HT1080 (cell line): ENCODE results near the gene AUH. TPM values are rescaled to one million over a fixed set of nuclear protein-coding genes. Genes with fewer than 3 reads are reported as not detected.

Source experiments
- DNase-seq: peaks from one replicate; pipeline ENCODE4 v3.0.0-alpha.2; 2015; ENCODE audit warnings: low read depth
- total RNA-seq: library from RNA; depleted of rRNA; stranded (reverse); fragments of >200 nt; shearing (Covaris generic); gene quantifications from 2 replicates; pipeline ENCODE4 v1.2.3, GENCODE V29; 2014

The AUH gene
- total RNA-seq, 1 experiment from 2014 or later, result 16.8 TPM

GRCh38 chr9:91191411-91192380 is 170.0 kb downstream of the AUH start:
- no peak for DNase-seq

GRCh38 chr9:91190062-91190461 is 171.7 kb downstream of the AUH start:
- DNase-seq, result no peak

GRCh38 chr9:91188719-91189590 is 172.8 kb downstream of the AUH start:
- DNase-seq, result no peak

- peak; percentile 68 for DNase-seq
Observed at GRCh38 chr9:91187965-91188344, 173.8 kb downstream of the AUH start.

- DNase-seq, result no peak
Observed at GRCh38 chr9:91187311-91187964, 174.3 kb downstream of the AUH start.

GRCh38 chr9:91186632-91187108 is 175.0 kb downstream of the AUH start:
- peak; percentile 81 for DNase-seq

GRCh38 chr9:91185193-91185886 is 176.4 kb downstream of the AUH start:
- DNase-seq, result no peak

GRCh38 chr9:91182429-91183225 is 179.1 kb downstream of the AUH start:
- DNase-seq, result no peak

- DNase-seq, result no peak
Observed at GRCh38 chr9:91181541-91181940, 180.2 kb downstream of the AUH start.

GRCh38 chr9:91180930-91181268 is 180.8 kb downstream of the AUH start:
- DNase-seq, result no peak

- DNase-seq, result no peak
Observed at GRCh38 chr9:91180240-91180929, 181.3 kb downstream of the AUH start.

- peak; percentile 84 for DNase-seq
Observed at GRCh38 chr9:91179237-91180138, 182.2 kb downstream of the AUH start.

GRCh38 chr9:91178281-91179236 is 183.2 kb downstream of the AUH start:
- DNase-seq, result no peak

GRCh38 chr9:91177661-91178280 is 183.9 kb downstream of the AUH start:
- DNase-seq, result peak; percentile 36

GRCh38 chr9:91177081-91177480 is 184.6 kb downstream of the AUH start:
- no peak for DNase-seq

- DNase-seq, result no peak
Observed at GRCh38 chr9:91176426-91176825, 185.3 kb downstream of the AUH start.

- no peak for DNase-seq
Observed at GRCh38 chr9:91174772-91175171, 186.9 kb downstream of the AUH start.
